ENCODE measurements around the gene MIDN. TPM values are rescaled to one million over a fixed set of nuclear protein-coding genes. Genes with fewer than 3 reads are reported as not detected.
A peak's percentile ranks its signal among the peaks of the same experiment; 100 is the strongest.

MIDN gene
- total and polyA plus RNA-seq, 5 donors from 2014 or later: 1.4 to 126 (median 2.1) TPM

GRCh38 chr19:1258707-1259205, 10.4 kb downstream of the MIDN start:
- Histone ChIP-seq H3K27me3 (ENCODE audit: control insufficient read depth, insufficient read depth, low read length) (no peaks in the 10 kb centered on the region), H3K4me3 (ENCODE audit: low read depth, low read length) (peak overlapping the region; percentile 57), H3K4me1 (ENCODE audit: control insufficient read depth, insufficient read depth, low read length, poor library complexity, severe bottlenecking) (peaks cover 77% of the 10 kb centered on the region), H3K9me3 (ENCODE audit: control insufficient read depth in 2 of 2, low read length in 2 of 2) (no peaks in the 10 kb centered on the region), H3K36me3 (ENCODE audit: control insufficient read depth, insufficient read depth, low read length) (peaks cover 35% of the 10 kb centered on the region), H3K27ac (ENCODE audit: insufficient read depth, low read length, poor library complexity, severe bottlenecking) (peak overlapping the region; percentile 100)
- H3K27me3 Mint-ChIP-seq: peaks cover 16% of the 10 kb centered on the region
- peak in 1 of 2 donors; percentile 3 for ATAC-seq (ENCODE audit: low read depth in 2 of 2)
- no peaks in the 10 kb centered on the region for H3K36me3 Mint-ChIP-seq
- H3K4me3 Mint-ChIP-seq: peak overlapping the region; percentile 85 to 96 (median 92)
- DNase-seq: no peak
- peaks cover 0 to 65% (median 23%) of the 10 kb centered on the region in 4 donors for H3K4me1 Mint-ChIP-seq
- peak overlapping the region; percentile 97 to 99 (median 98) for H3K27ac Mint-ChIP-seq
- peaks cover 0 to 2% (median 0%) of the 10 kb centered on the region in 7 donors for H3K9me3 Mint-ChIP-seq

- H3K27me3 ChIP-seq (ENCODE audit: control insufficient read depth, insufficient read depth, low read length): no peaks in the 10 kb centered on the region
- H3K4me1 ChIP-seq (ENCODE audit: control insufficient read depth, insufficient read depth, low read length, poor library complexity, severe bottlenecking): peaks cover 71% of the 10 kb centered on the region
- H3K9me3 Mint-ChIP-seq: peaks cover 0 to 2% (median 0%) of the 10 kb centered on the region in 7 donors
- H3K4me1 Mint-ChIP-seq: peaks cover 0 to 65% (median 23%) of the 10 kb centered on the region in 4 donors
- H3K27ac Mint-ChIP-seq: peak overlapping the region; percentile 97 to 99 (median 98)
- peak overlapping the region; percentile 85 to 96 (median 92) for H3K4me3 Mint-ChIP-seq
- H3K27ac ChIP-seq (ENCODE audit: insufficient read depth, low read length, poor library complexity, severe bottlenecking): peak overlapping the region; percentile 100
- H3K36me3 ChIP-seq (ENCODE audit: control insufficient read depth, insufficient read depth, low read length): peaks cover 31% of the 10 kb centered on the region
- peaks cover 16% of the 10 kb centered on the region for H3K27me3 Mint-ChIP-seq
- peak; percentile 41 for ATAC-seq (ENCODE audit: low read depth in 2 of 2)
- no peaks in the 10 kb centered on the region for H3K9me3 ChIP-seq (ENCODE audit: control insufficient read depth in 2 of 2, low read length in 2 of 2)
- H3K36me3 Mint-ChIP-seq: no peaks in the 10 kb centered on the region
- H3K4me3 ChIP-seq (ENCODE audit: low read depth, low read length): peak overlapping the region; percentile 57
- peak; percentile 67 to 90 (median 84) for DNase-seq
These were observed 11.0 kb downstream of the MIDN start for GRCh38 chr19:1259206-1259875.

- Histone ChIP-seq H3K27me3 (ENCODE audit: control insufficient read depth, insufficient read depth, low read length) (no peaks in the 10 kb centered on the region), H3K27ac (ENCODE audit: insufficient read depth, low read length, poor library complexity, severe bottlenecking) (peak overlapping the region; percentile 100), H3K4me3 (ENCODE audit: low read depth, low read length) (peak overlapping the region; percentile 57), H3K9me3 (ENCODE audit: control insufficient read depth in 2 of 2, low read length in 2 of 2) (no peaks in the 10 kb centered on the region), H3K4me1 (ENCODE audit: control insufficient read depth, insufficient read depth, low read length, poor library complexity, severe bottlenecking) (peaks cover 64% of the 10 kb centered on the region), H3K36me3 (ENCODE audit: control insufficient read depth, insufficient read depth, low read length) (peaks cover 24% of the 10 kb centered on the region)
- Mint-ChIP-seq H3K27me3 (peaks cover 16% of the 10 kb centered on the region), H3K9me3 (peaks cover 0 to 2% (median 0%) of the 10 kb centered on the region in 7 donors), H3K36me3 (no peaks in the 10 kb centered on the region), H3K4me3 (peak overlapping the region; percentile 87 to 96 (median 93)), H3K4me1 (peaks cover 0 to 63% (median 23%) of the 10 kb centered on the region in 4 donors), H3K27ac (peak overlapping the region; percentile 97 to 99 (median 98))
- DNase-seq: peak; percentile 51 to 69 (median 52)
- peak; percentile 2 to 4 for ATAC-seq (ENCODE audit: low read depth in 2 of 2)
These were observed 11.7 kb downstream of the MIDN start for GRCh38 chr19:1259876-1260748.

- Mint-ChIP-seq H3K4me1 (peaks cover 0 to 68% (median 23%) of the 10 kb centered on the region in 4 donors), H3K4me3 (peak overlapping the region; percentile 87 to 96 (median 93)), H3K36me3 (no peaks in the 10 kb centered on the region), H3K27ac (peak overlapping the region; percentile 92 to 96 (median 96)), H3K27me3 (peaks cover 16% of the 10 kb centered on the region), H3K9me3 (peaks cover 0 to 2% (median 0%) of the 10 kb centered on the region in 7 donors)
- no peaks in the 10 kb centered on the region for H3K9me3 ChIP-seq (ENCODE audit: control insufficient read depth in 2 of 2, low read length in 2 of 2)
- H3K27ac ChIP-seq (ENCODE audit: insufficient read depth, low read length, poor library complexity, severe bottlenecking): peak overlapping the region; percentile 100
- peaks cover 63% of the 10 kb centered on the region for H3K4me1 ChIP-seq (ENCODE audit: control insufficient read depth, insufficient read depth, low read length, poor library complexity, severe bottlenecking)
- peak; percentile 96 to 97 (median 96) for DNase-seq
- peak overlapping the region; percentile 64 for H3K4me3 ChIP-seq (ENCODE audit: low read depth, low read length)
- H3K27me3 ChIP-seq (ENCODE audit: control insufficient read depth, insufficient read depth, low read length): no peaks in the 10 kb centered on the region
- peak; percentile 87 to 88 for ATAC-seq (ENCODE audit: low read depth in 2 of 2)
- peaks cover 15% of the 10 kb centered on the region for H3K36me3 ChIP-seq (ENCODE audit: control insufficient read depth, insufficient read depth, low read length)
These were observed 12.6 kb downstream of the MIDN start for GRCh38 chr19:1260749-1261537.

GRCh38 chr19:1261538-1261797, 13.1 kb downstream of the MIDN start:
- peaks cover 0 to 68% (median 23%) of the 10 kb centered on the region in 4 donors for H3K4me1 Mint-ChIP-seq
- no peaks in the 10 kb centered on the region for H3K36me3 Mint-ChIP-seq
- peak overlapping the region; percentile 87 to 96 (median 93) for H3K4me3 Mint-ChIP-seq
- H3K27ac Mint-ChIP-seq: peak overlapping the region; percentile 92 to 96 (median 96)
- Histone ChIP-seq H3K27ac (ENCODE audit: insufficient read depth, low read length, poor library complexity, severe bottlenecking) (peak overlapping the region; percentile 100), H3K36me3 (ENCODE audit: control insufficient read depth, insufficient read depth, low read length) (peaks cover 13% of the 10 kb centered on the region), H3K4me1 (ENCODE audit: control insufficient read depth, insufficient read depth, low read length, poor library complexity, severe bottlenecking) (peaks cover 67% of the 10 kb centered on the region), H3K27me3 (ENCODE audit: control insufficient read depth, insufficient read depth, low read length) (no peaks in the 10 kb centered on the region), H3K4me3 (ENCODE audit: low read depth, low read length) (peak overlapping the region; percentile 64), H3K9me3 (ENCODE audit: control insufficient read depth in 2 of 2, low read length in 2 of 2) (no peaks in the 10 kb centered on the region)
- peaks cover 0 to 2% (median 0%) of the 10 kb centered on the region in 7 donors for H3K9me3 Mint-ChIP-seq
- DNase-seq: no peak
- no peak for ATAC-seq (ENCODE audit: low read depth in 2 of 2)
- H3K27me3 Mint-ChIP-seq: peaks cover 16% of the 10 kb centered on the region

- Mint-ChIP-seq H3K36me3 (no peaks in the 10 kb centered on the region), H3K4me3 (peak overlapping the region; percentile 87 to 96 (median 93)), H3K27me3 (peaks cover 16% of the 10 kb centered on the region), H3K4me1 (peaks cover 0 to 65% (median 23%) of the 10 kb centered on the region in 4 donors), H3K27ac (peak overlapping the region; percentile 92 to 96 (median 96)), H3K9me3 (peaks cover 0 to 2% (median 0%) of the 10 kb centered on the region in 7 donors)
- peak overlapping the region; percentile 64 for H3K4me3 ChIP-seq (ENCODE audit: low read depth, low read length)
- peaks cover 70% of the 10 kb centered on the region for H3K4me1 ChIP-seq (ENCODE audit: control insufficient read depth, insufficient read depth, low read length, poor library complexity, severe bottlenecking)
- peaks cover 8% of the 10 kb centered on the region for H3K36me3 ChIP-seq (ENCODE audit: control insufficient read depth, insufficient read depth, low read length)
- peak in 2 of 3 donors; percentile 43 to 49 for DNase-seq
- no peaks in the 10 kb centered on the region for H3K9me3 ChIP-seq (ENCODE audit: control insufficient read depth in 2 of 2, low read length in 2 of 2)
- no peaks in the 10 kb centered on the region for H3K27me3 ChIP-seq (ENCODE audit: control insufficient read depth, insufficient read depth, low read length)
- ATAC-seq (ENCODE audit: low read depth in 2 of 2): no peak
- peak overlapping the region; percentile 100 for H3K27ac ChIP-seq (ENCODE audit: insufficient read depth, low read length, poor library complexity, severe bottlenecking)
These were observed 13.6 kb downstream of the MIDN start for GRCh38 chr19:1261798-1262622.
